Ecto neural progenitor cell (in vitro differentiated cells): Measurements from ENCODE around the gene ZNF740.

Source experiments
- DNase-seq: peaks from one replicate; pipeline ENCODE4 v3.0.0-alpha.2; 2018; ENCODE audit warnings: low spot score

ZNF740 gene

DNA sequence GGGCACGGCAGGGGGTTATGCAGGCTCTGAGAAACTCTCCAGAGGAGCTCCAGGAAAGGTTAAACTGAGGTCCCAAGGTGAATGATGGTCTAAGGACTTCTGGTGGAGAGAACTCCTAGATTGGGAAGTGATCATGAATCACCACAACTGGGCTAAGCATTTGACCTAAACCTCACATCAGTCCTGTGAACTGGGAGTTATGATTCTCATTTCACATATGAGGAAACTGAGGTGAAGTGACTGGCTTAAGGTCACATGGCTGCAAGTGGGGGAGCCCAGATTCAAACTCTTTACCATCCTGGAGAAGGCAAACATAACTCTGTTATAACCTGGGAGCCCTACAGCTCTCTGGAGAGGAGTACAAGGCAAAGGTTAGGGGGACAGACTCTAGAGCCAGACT is 47.3 kb downstream of the ZNF740 start:
- peak; percentile 26 for DNase-seq

DNA sequence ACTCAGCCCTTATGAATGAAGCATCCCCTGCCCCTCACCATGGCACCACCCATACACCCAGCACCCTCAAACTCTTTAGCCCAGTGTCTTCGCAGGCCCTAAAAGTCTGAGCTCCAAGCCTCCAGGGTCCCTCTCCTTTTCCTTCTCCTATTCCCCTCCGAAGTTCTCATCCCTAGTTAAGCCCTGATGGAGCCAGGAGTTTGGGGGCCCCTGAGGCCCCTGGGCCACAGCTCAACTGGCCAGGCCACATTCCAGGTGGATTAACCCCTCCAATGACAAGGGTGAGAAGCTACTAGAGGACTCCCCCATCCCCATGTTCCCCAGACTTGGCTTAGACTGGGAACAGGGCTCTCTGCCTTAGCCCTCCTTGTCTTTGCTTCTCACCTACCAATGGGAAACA is 48.9 kb downstream of the ZNF740 start:
- DNase-seq, result no peak

- DNase-seq, result no peak
Observed at GRCh38 chr12:53230108-53230845, 49.8 kb downstream of the ZNF740 start.

- peak; percentile 78 for DNase-seq
Observed at GRCh38 chr12:53231671-53231920, 51.1 kb downstream of the ZNF740 start.

- DNase-seq, result peak; percentile 67
Observed at GRCh38 chr12:53231921-53232645, 51.6 kb downstream of the ZNF740 start, which contains the start of gene RARG. TSS of gene RARG (minus strand) at chr12:53232209. CDS start at chr12:53227545, 4,664 bp downstream.

- DNase-seq, result peak; percentile 76
Observed at GRCh38 chr12:53232646-53233461, 52.3 kb downstream of the ZNF740 start.

DNA sequence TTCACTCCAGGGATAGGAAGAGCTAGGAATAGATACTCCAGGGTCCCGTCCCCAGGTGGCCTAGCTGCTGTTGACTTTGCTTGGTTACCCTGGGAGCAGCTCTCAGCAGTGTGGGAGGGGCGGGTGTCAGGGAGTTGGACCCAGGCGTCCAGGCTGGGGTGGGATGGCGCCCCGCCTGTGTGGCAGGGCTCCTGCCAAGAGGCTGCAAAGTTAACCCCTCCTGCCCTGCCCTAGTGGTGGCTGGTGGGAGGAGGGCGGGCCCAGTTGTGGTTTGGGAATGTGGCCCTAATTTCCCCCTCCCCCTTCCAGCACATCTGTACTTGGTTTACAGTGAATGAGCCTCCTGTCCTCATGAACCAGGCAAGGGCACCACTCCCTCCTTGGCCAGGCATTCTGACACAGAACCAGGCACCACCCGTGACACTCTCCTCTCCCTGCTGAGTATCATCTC is 53.2 kb downstream of the ZNF740 start:
- DNase-seq, result no peak

DNA sequence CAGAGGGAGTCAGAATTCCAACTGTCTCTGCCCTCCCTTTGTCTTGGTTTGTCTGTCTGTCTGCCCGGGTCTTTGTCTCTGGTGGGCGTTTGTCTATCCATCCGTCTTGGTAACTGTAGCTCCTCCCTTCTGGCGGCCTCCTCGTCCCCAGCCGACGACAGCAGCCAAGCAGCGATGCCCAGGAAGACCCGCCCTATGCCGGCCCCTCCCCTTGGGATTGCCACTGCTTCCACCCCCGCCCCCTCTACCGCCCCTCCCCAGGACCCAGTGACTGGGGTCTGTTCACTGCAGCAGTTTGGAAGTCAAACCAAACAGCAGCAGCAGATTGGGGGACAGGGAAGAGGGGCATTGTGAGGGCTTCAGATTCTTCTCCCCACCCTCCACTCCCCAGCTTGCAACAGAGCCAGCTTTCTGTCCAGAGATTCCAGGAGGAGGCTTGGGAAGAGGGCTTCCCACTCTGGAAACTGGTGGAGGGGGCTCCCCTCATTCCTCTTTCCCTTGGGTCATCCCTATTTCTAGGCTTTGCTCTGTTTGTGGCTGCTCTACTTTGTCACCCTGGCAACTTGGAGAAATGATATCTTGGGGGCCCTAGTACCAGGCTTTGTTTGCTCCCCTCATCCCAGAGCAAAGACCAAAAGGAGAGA is 53.9 kb downstream of the ZNF740 start:
- peak; percentile 87 for DNase-seq

DNA sequence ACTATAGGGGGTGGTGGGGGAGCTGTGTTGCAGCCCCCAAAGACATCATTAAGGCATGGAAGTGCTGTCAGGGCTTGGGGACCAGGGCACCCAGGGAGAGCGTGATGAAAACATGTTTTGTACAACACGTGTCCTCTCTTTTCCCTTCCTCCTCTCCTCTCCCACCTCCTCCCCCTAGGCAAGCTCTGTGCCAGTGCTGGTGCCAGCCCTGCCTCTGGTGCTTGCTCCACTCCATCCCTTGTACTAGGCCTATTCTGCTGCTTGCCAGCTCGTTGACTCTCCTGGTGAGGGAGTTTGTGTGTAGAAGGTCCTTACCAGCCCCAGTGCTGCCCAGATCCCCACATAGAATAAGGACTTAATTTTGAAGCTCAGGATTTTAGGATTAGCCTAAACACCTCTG is 54.6 kb downstream of the ZNF740 start:
- DNase-seq, result no peak

DNA sequence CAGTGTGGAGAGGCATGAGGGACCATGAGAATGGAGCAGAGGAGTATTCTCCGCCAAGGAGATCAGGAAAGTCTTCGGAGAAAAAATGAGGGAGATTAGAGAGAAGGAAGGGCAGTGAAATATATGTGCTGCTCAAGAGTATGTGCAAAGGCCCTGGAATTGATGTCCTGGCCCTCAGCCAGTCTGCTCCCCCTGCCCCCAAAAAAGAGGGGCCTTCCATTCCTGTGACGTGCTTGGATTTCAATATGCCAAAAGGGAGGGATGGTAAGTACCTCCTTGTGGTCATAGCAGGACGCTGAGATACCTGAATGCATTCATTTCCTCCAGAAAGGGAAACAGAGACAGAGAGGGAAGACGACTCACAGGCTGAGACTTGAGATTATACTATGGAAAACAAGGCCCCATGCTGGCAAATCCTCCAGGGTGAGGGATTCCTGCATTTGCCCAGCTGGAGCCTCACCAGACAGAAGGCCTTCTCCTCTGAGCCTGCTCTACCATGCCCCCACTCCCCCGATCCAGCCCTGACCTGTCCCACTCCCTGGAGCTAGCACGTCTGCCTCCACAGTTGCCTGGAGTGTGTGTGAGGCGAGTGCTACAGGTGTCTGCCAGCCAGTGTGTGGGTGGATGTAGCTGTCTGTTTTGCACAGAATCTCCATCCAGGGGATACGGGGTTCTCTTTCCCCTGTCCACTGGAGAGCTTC is 55.4 kb downstream of the ZNF740 start:
- no peak for DNase-seq

GRCh38 chr12:53236443-53237111 is 56.1 kb downstream of the ZNF740 start:
- no peak for DNase-seq

DNA sequence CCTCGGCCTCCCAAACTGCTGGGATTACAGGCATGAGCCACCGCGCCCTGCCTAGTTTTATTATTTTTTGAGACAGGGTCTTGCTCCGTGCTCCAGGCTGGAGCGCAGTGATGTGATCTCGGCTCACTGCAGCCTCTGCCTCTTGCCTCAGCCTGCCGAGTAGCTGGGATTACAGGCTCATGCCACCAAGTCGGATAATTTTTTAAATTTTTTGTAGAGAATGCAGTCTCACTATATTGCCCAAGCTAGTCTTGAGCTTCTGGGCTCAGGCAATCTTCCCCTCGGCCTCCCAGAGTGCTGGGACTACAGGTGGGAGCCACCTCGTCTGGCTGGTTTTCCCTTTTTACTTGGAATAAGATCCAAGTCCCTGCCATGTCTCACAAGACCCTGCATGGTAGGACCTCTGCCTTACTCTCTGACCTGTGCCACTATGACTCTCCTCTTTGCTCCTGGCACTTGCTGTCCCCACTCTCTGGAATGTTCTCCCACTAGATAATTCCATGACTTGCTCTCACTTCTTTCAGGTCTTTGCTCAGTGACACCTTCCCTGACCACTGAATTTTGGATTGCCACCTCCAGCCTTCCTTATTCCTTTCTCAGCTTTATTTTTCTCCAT is 59.2 kb downstream of the ZNF740 start:
- DNase-seq, result no peak

- DNase-seq, result peak; percentile 85
Observed at GRCh38 chr12:53241623-53242412, 61.3 kb downstream of the ZNF740 start.

- DNase-seq, result no peak
Observed at GRCh38 chr12:53244337-53244736, 63.8 kb downstream of the ZNF740 start.
